H1 (cell line): ENCODE measurements around the gene ASAH2B.
"Not testable (repeated sequence)": the region's sequence is repeated elsewhere in the genome, so short reads cannot be mapped to it uniquely, and the experiment has no call there.

Experiments used
- CHD1 ChIP-seq: IDR thresholded peaks from 2 replicates; pipeline ENCODE4 v1.6.1; 2012; ENCODE audit warnings: low read depth, low read length, improper control_type of control experiment
- JUND ChIP-seq: IDR thresholded peaks from 2 replicates; pipeline ENCODE4 v1.6.1; 2011; ENCODE audit warnings: mild to moderate bottlenecking, improper control_type of control experiment, low read length
- RAD21 ChIP-seq, 2 experiments: IDR thresholded peaks in 1 of 2; conservative IDR thresholded peaks in 1 of 2; 2 replicates each; pipeline ENCODE4 v1.6.1; 2011; ENCODE audit warnings: low read depth in 2 of 2, low read length in 2 of 2, improper control_type of control experiment in 1 of 2, inconsistent platforms in 1 of 2, mild to moderate bottlenecking in 1 of 2, moderate library complexity in 1 of 2
- RFX5 ChIP-seq: IDR thresholded peaks from 2 replicates; pipeline ENCODE4 v1.6.1; 2011; ENCODE audit warnings: low read depth, low read length, improper control_type of control experiment, borderline replicate concordance

- TF ChIP-seq RAD21 (IDR thresholded peaks at IDR 0.05 in 1 of 2, conservative IDR thresholded peaks at IDR 0.05 in 1 of 2; ENCODE audit: low read depth in 2 of 2, low read length in 2 of 2); RFX5; JUND; CHD1: not testable (repeated sequence)
Measured at GRCh38 chr10:50702997-50703396, 36.7 kb upstream of the ASAH2B start.
